H9 (cell line): ENCODE data around the gene PLCB1. TPM values are rescaled to one million over a fixed set of nuclear protein-coding genes. Genes with fewer than 3 reads are reported as not detected.

Experiments
- DNase-seq: peaks from one replicate; pipeline ENCODE4 v3.0.0-alpha.2; 2017
- H2AFZ ChIP-seq: one replicate; pipeline ENCODE4 v1.6.1; 2013; ENCODE audit warnings: mild to moderate bottlenecking, low read length, control low read depth, moderate library complexity
- H2AK5ac ChIP-seq: 2 replicates; pipeline ENCODE4 v1.6.1; 2013; ENCODE audit warnings: low read length, control low read depth, mixed read lengths; ENCODE audit not compliant: insufficient read length
- H2BK120ac ChIP-seq: one replicate; pipeline ENCODE4 v1.6.1; 2013; ENCODE audit warnings: low read depth, mild to moderate bottlenecking, low read length, control low read depth, inconsistent platforms; ENCODE audit not compliant: poor library complexity, severe bottlenecking
- H2BK12ac ChIP-seq: 2 replicates; pipeline ENCODE4 v1.6.1; 2013; ENCODE audit warnings: low read length, control low read depth, mixed read lengths, low read depth; ENCODE audit not compliant: insufficient read length
- H2BK15ac ChIP-seq: 2 replicates; pipeline ENCODE4 v1.6.1; 2013; ENCODE audit warnings: low read depth, low read length, control low read depth
- H2BK20ac ChIP-seq: one replicate; pipeline ENCODE4 v1.6.1; 2013; ENCODE audit warnings: low read depth, mild to moderate bottlenecking, low read length, control low read depth, inconsistent platforms; ENCODE audit not compliant: poor library complexity, severe bottlenecking
- H2BK5ac ChIP-seq: 2 replicates; pipeline ENCODE4 v1.6.1; 2013; ENCODE audit warnings: low read length, control low read depth, mixed read lengths; ENCODE audit not compliant: insufficient read length
- H3K14ac ChIP-seq: 2 replicates; pipeline ENCODE4 v1.6.1; 2013; ENCODE audit warnings: low read length, control low read depth; ENCODE audit not compliant: insufficient read depth
- H3K18ac ChIP-seq: 2 replicates; pipeline ENCODE4 v1.6.1; 2013; ENCODE audit warnings: low read depth, mild to moderate bottlenecking, mixed read lengths, low read length, control low read depth; ENCODE audit not compliant: insufficient read length
- H3K23ac ChIP-seq: 2 replicates; pipeline ENCODE4 v1.6.1; 2013; ENCODE audit warnings: low read length, control low read depth, mixed read lengths, low read depth; ENCODE audit not compliant: insufficient read length
- H3K23me2 ChIP-seq: 2 replicates; pipeline ENCODE4 v1.6.1; 2013; ENCODE audit warnings: low read depth, mild to moderate bottlenecking, mixed read lengths, low read length, control low read depth; ENCODE audit not compliant: insufficient read length, poor library complexity, severe bottlenecking
- H3K27ac ChIP-seq: 2 replicates; pipeline ENCODE4 v1.5.1; 2013; ENCODE audit warnings: low read length, control low read depth, mixed read lengths, low read depth; ENCODE audit not compliant: insufficient read length
- H3K27me3 ChIP-seq: 2 replicates; pipeline ENCODE4 v1.6.1; 2013; ENCODE audit warnings: low read length, control low read depth, inconsistent platforms; ENCODE audit not compliant: insufficient read depth
- H3K4ac ChIP-seq: 2 replicates; pipeline ENCODE4 v1.6.1; 2013; ENCODE audit warnings: low read depth, mild to moderate bottlenecking, control low read depth, inconsistent platforms, low read length, moderate library complexity
- H3K4me1 ChIP-seq: 2 replicates; pipeline ENCODE4 v1.6.1; 2013; ENCODE audit warnings: low read length, control low read depth, inconsistent platforms; ENCODE audit not compliant: insufficient read depth
- H3K4me2 ChIP-seq: 2 replicates; pipeline ENCODE4 v1.6.1; 2013; ENCODE audit warnings: low read length, control low read depth, mixed read lengths; ENCODE audit not compliant: insufficient read length, insufficient read depth
- H3K56ac ChIP-seq: 2 replicates; pipeline ENCODE4 v1.6.1; 2013; ENCODE audit warnings: low read depth, mild to moderate bottlenecking, mixed read lengths, low read length, control low read depth; ENCODE audit not compliant: insufficient read length
- H3K79me1 ChIP-seq: 2 replicates; pipeline ENCODE4 v1.6.1; 2013; ENCODE audit warnings: low read depth, mild to moderate bottlenecking, moderate library complexity, low read length, control low read depth, inconsistent platforms; ENCODE audit not compliant: insufficient read depth, poor library complexity, severe bottlenecking
- H3K79me2 ChIP-seq: 2 replicates; pipeline ENCODE4 v1.6.1; 2013; ENCODE audit warnings: low read length, control low read depth, inconsistent platforms; ENCODE audit not compliant: insufficient read depth
- H3K9ac ChIP-seq: 2 replicates; pipeline ENCODE4 v1.6.1; 2013; ENCODE audit warnings: low read length, control low read depth, mixed read lengths; ENCODE audit not compliant: insufficient read length; ENCODE audit errors: extremely low read depth
- H3K9me3 ChIP-seq: one replicate; pipeline ENCODE4 v1.6.1; 2013; ENCODE audit warnings: low read depth, low read length, inconsistent platforms; ENCODE audit not compliant: control insufficient read depth
- H3T11ph ChIP-seq: one replicate; pipeline ENCODE4 v1.6.1; 2013; ENCODE audit warnings: mild to moderate bottlenecking, low read length, control low read depth, inconsistent platforms
- H4K20me1 ChIP-seq: one replicate; pipeline ENCODE4 v1.6.1; 2013; ENCODE audit not compliant: control insufficient read depth, insufficient read length, insufficient read depth
- H4K5ac ChIP-seq: 2 replicates; pipeline ENCODE4 v1.6.1; 2013; ENCODE audit warnings: low read depth, mild to moderate bottlenecking, mixed read lengths, low read length, control low read depth; ENCODE audit not compliant: insufficient read length
- H4K8ac ChIP-seq: replicated peaks from 2 replicates; pipeline ENCODE4 v1.6.1; 2013; ENCODE audit warnings: low read length, control low read depth, mixed read lengths, low read depth; ENCODE audit not compliant: insufficient read length
- H4K91ac ChIP-seq: 2 replicates; pipeline ENCODE4 v1.6.1; 2013; ENCODE audit warnings: low read depth, mild to moderate bottlenecking, moderate library complexity, mixed read lengths, low read length, control low read depth; ENCODE audit not compliant: insufficient read length
- H3K27ac Mint-ChIP-seq, 3 experiments: 2 replicates in 2 of 3; 3 replicates in 1 of 3; pipeline ENCODE4 v1.8.0; 2020 to 2021; ENCODE audit warnings: mixed read lengths in 3 of 3, mild to moderate bottlenecking in 1 of 3, moderate library complexity in 1 of 3
- H3K27me3 Mint-ChIP-seq: 2 replicates; pipeline ENCODE4 v1.8.0; 2021; ENCODE audit warnings: low read depth, mild to moderate bottlenecking, moderate library complexity, mixed read lengths
- H3K36me3 Mint-ChIP-seq, 3 experiments: 2 replicates in 2 of 3; 3 replicates in 1 of 3; pipeline ENCODE4 v1.8.0; 2020 to 2021; ENCODE audit warnings: low read depth in 3 of 3, mixed read lengths in 3 of 3; ENCODE audit not compliant: insufficient read depth in 1 of 3
- H3K4me1 Mint-ChIP-seq, 2 experiments: 2 replicates each; pipeline ENCODE4 v1.8.0; 2020; ENCODE audit warnings: mixed read lengths in 2 of 2
- H3K4me3 Mint-ChIP-seq, 2 experiments: 2 replicates in 1 of 2; 3 replicates in 1 of 2; pipeline ENCODE4 v1.8.0; 2020 to 2021; ENCODE audit warnings: mild to moderate bottlenecking in 2 of 2, mixed read lengths in 2 of 2, moderate library complexity in 1 of 2
- H3K9me3 Mint-ChIP-seq, 2 experiments: 2 replicates in 1 of 2; 3 replicates in 1 of 2; pipeline ENCODE4 v1.8.0; 2020; ENCODE audit warnings: mild to moderate bottlenecking in 2 of 2, mixed read lengths in 2 of 2, moderate library complexity in 1 of 2
- WGBS: extraction: QIAGEN DNeasy Blood & Tissue Kit; methylation state at CpG from one replicate; pipeline ENCODE4 v1.1.7; 2013; ENCODE audit warnings: missing lambda C conversion rate, low lambda C conversion rate, mixed read lengths; ENCODE audit not compliant: insufficient read length; ENCODE audit errors: extremely low coverage; 5-methylcytosine and 5-hydroxymethylcytosine counted together
- total RNA-seq: library from RNA; stranded (reverse); gene quantifications from 2 replicates; pipeline ENCODE4 v1.2.1, GENCODE V29; 2021
- TF ChIP-seq, protein P1 (sequence below): fragments of 200-600 bp; sonication (generic); conservative IDR thresholded peaks from 3 replicates; pipeline ENCODE4 v1.8.0; 2021; ENCODE audit warnings: antibody characterized with exemption, mild to moderate bottlenecking

PLCB1 gene
- total RNA-seq, 1 experiment from 2014 or later = 11.5 TPM

GRCh38 chr20:8583566-8584043, 451.5 kb downstream of the PLCB1 start:
- H3K9me3 Mint-ChIP-seq = no peaks in the 10 kb centered on the region; a peak in 1 of 5 replicates
- H4K8ac ChIP-seq = no peak overlapping the region
- H4K5ac ChIP-seq = no peak overlapping the region
- no peaks in the 10 kb centered on the region for H3K23me2 ChIP-seq
- whole genome bisulfite sequencing = no CpG with 5 or more reads among the region's 7 CpGs
- H3K4me2 ChIP-seq = no peak overlapping the region
- no peaks in the 10 kb centered on the region for H3K79me1 ChIP-seq
- H2AFZ ChIP-seq = no peak overlapping the region
- H3K4me1 ChIP-seq = peaks cover 3% of the 10 kb centered on the region; the same call in 1 of the 2 replicates
- H3K4me1 Mint-ChIP-seq = peaks cover 10 to 11% of the 10 kb centered on the region in 2 experiments
- H3K4ac ChIP-seq = no peak overlapping the region
- H3K14ac ChIP-seq = no peak overlapping the region
- H3K56ac ChIP-seq = no peak overlapping the region
- no peaks in the 10 kb centered on the region for H4K20me1 ChIP-seq
- H2BK5ac ChIP-seq = no peak overlapping the region
- no peak overlapping the region for H2AK5ac ChIP-seq
- H3K23ac ChIP-seq = no peak overlapping the region
- H3K27ac ChIP-seq = no peak overlapping the region
- H2BK20ac ChIP-seq = no peak overlapping the region
- TF ChIP-seq, protein P1, sequence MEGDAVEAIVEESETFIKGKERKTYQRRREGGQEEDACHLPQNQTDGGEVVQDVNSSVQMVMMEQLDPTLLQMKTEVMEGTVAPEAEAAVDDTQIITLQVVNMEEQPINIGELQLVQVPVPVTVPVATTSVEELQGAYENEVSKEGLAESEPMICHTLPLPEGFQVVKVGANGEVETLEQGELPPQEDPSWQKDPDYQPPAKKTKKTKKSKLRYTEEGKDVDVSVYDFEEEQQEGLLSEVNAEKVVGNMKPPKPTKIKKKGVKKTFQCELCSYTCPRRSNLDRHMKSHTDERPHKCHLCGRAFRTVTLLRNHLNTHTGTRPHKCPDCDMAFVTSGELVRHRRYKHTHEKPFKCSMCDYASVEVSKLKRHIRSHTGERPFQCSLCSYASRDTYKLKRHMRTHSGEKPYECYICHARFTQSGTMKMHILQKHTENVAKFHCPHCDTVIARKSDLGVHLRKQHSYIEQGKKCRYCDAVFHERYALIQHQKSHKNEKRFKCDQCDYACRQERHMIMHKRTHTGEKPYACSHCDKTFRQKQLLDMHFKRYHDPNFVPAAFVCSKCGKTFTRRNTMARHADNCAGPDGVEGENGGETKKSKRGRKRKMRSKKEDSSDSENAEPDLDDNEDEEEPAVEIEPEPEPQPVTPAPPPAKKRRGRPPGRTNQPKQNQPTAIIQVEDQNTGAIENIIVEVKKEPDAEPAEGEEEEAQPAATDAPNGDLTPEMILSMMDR = no peak
- H2BK120ac ChIP-seq = no peak overlapping the region
- no peak overlapping the region for H3K18ac ChIP-seq
- no peaks in the 10 kb centered on the region for H3K36me3 Mint-ChIP-seq
- no peaks in the 10 kb centered on the region for H3K9me3 ChIP-seq
- peak overlapping the region in 1 of 3 experiments; percentile 78; a peak in 1 of 7 replicates for H3K27ac Mint-ChIP-seq
- no peak overlapping the region for H3K9ac ChIP-seq
- H2BK15ac ChIP-seq = no peak overlapping the region
- H2BK12ac ChIP-seq = no peak overlapping the region
- H3T11ph ChIP-seq = no peak overlapping the region
- H3K27me3 ChIP-seq = no peaks in the 10 kb centered on the region
- DNase-seq = no peak
- H4K91ac ChIP-seq = no peak overlapping the region
- H3K27me3 Mint-ChIP-seq = no peaks in the 10 kb centered on the region
- H3K79me2 ChIP-seq = no peaks in the 10 kb centered on the region
- no peak overlapping the region for H3K4me3 Mint-ChIP-seq
